Stimulated activated naive CD8-positive, alpha-beta T cell treated with anti-CD3 and anti-CD28 coated beads, Interleukin-15, Interleukin-2, amounts not matched to agents 100 ng/mL and 50 ng/mL, for 24 hours (primary cell): ENCODE data around the gene TMEM182.

Experiments used
- H3K27ac Mint-ChIP-seq: one replicate; pipeline ENCODE4 v1.8.0; 2021; ENCODE audit warnings: mild to moderate bottlenecking, mixed read lengths
- H3K27me3 Mint-ChIP-seq: one replicate; pipeline ENCODE4 v1.8.0; 2021; ENCODE audit warnings: mixed read lengths
- H3K36me3 Mint-ChIP-seq: one replicate; pipeline ENCODE4 v1.8.0; 2021; ENCODE audit warnings: low read depth, mixed read lengths
- H3K4me1 Mint-ChIP-seq: one replicate; pipeline ENCODE4 v1.8.0; 2021; ENCODE audit warnings: low read depth, mixed read lengths
- H3K4me3 Mint-ChIP-seq: one replicate; pipeline ENCODE4 v1.8.0; 2021; ENCODE audit warnings: mild to moderate bottlenecking, mixed read lengths
- H3K9me3 Mint-ChIP-seq: one replicate; pipeline ENCODE4 v1.8.0; 2021; ENCODE audit warnings: mixed read lengths

TMEM182 gene

DNA sequence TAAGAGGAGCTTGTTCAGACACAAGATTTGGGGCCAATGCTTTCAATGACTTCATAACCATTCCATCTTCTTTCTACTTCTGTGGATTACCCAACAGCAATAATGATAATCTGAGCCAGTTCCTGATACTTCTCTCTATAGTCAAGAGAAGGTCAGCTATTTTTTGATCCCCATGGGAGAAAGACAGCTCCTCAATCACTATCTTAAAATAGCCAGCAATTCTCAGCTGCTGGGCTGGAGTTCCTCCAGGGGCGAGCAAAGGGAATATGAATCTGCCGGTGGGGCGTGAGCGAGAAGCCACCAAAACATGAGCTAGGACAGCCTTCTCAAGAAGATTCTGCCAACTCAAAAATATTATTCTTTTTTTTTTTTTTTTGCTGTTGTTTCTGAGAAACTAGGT is at the start of gene TMEM182:
Gene TMEM182 (plus strand): TSS at position 269 of the 400 bp plus-strand sequence. CDS start 187 bp downstream, outside the sequence.
- Mint-ChIP-seq H3K36me3 (peaks cover 16% of the 10 kb centered on the region), H3K27ac (no peak within 1 kb of the TSS), H3K4me1 (no peaks in the 10 kb centered on the region), H3K9me3 (no peaks in the 10 kb centered on the region), H3K27me3 (no peaks in the 10 kb centered on the region), H3K4me3 (no peak within 1 kb of the TSS)

DNA sequence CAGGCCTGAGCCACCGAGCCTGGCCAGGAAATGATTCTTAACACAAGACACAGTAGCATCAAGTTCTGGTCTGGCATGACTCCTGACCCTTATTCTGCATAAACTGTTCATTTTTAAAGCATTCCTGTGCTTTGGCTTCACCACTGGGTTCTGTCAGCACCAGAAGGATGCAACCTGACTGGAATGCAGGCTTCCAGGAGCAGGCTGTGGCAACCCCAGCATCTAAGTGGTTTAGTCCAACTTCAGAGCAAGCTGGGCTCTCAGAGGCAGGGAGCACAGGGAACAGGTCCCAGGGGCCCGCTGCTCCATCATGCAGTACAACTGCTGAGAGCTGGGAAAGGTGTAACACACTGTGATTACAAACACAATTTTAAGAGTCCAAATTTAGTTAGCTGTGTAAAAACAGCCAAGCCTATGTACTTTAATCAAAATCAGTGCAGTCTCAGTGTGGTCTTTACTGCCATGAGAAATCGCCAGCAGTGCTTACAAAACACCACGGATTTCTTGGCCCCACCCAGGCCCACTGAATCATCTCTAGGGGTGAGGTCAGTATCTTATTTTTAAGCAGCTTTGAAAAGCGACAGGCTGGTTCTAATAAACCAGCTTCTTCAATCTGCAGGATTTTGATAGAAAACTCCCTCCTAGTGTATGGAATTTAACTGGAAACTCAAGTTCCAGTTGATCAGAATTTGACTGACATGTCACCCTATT is 44.4 kb upstream of the TMEM182 start:
- Mint-ChIP-seq H3K4me1 (no peaks in the 10 kb centered on the region), H3K4me3 (no peak overlapping the region), H3K9me3 (no peaks in the 10 kb centered on the region), H3K27ac (no peak overlapping the region), H3K36me3 (peaks cover 44% of the 10 kb centered on the region), H3K27me3 (no peaks in the 10 kb centered on the region)

DNA sequence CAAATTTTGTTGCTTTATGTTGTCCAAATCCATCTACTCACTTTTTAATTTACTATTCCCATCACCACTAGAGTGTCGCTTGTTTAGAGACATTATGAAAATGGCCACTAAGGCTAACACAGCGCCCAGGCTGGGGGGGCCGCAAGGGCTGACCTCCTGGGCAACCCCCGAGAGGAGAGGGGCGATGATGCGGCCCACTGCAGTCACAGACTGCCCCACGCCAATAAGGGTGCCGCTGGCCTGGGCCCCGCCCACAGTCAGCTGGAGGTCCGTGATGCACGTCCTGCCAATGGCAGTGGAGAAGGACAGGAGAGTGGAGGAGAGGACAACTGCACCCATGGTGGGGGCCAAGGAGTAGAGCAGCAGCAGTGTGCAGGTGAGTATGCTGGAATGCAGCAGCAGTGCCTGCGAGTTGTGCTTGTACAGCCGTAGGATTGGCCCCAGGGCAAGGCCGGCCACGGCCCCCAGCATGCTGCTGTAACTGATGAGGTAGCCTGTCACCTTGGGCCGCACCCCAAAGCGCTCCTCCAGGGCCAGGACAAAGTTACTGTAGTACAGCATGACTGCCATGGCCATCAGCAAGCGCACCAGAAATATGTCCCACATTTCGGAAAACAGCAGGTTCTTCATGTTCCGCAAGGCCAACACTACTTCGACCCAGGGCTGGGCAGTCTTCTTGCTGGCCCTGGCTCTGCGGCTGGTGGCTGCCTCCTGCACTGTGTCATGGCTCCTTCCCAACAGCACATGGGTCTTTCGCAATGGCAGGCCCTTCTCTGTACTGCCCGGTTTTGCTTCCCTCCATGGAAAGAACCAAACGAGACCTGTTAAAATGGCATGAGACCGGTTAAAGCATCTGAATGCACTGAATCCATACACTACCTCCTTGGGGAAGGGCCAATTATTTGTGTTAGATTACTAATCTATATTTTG is 43.2 kb upstream of the TMEM182 start:
- Mint-ChIP-seq H3K4me3 (no peak overlapping the region), H3K9me3 (no peaks in the 10 kb centered on the region), H3K4me1 (no peaks in the 10 kb centered on the region), H3K27ac (no peak overlapping the region), H3K36me3 (peaks cover 55% of the 10 kb centered on the region), H3K27me3 (no peaks in the 10 kb centered on the region)

- Mint-ChIP-seq H3K27ac (no peak overlapping the region), H3K4me1 (no peaks in the 10 kb centered on the region), H3K27me3 (no peaks in the 10 kb centered on the region), H3K9me3 (no peaks in the 10 kb centered on the region), H3K4me3 (no peak overlapping the region), H3K36me3 (peaks cover 73% of the 10 kb centered on the region)
Measured at GRCh38 chr2:102724016-102724490, 37.8 kb upstream of the TMEM182 start.

- H3K4me3 Mint-ChIP-seq: no peak overlapping the region
- no peak overlapping the region for H3K27ac Mint-ChIP-seq
- no peaks in the 10 kb centered on the region for H3K27me3 Mint-ChIP-seq
- H3K9me3 Mint-ChIP-seq: no peaks in the 10 kb centered on the region
- H3K36me3 Mint-ChIP-seq: peaks cover 70% of the 10 kb centered on the region
- H3K4me1 Mint-ChIP-seq: no peaks in the 10 kb centered on the region
Measured at GRCh38 chr2:102724553-102724952, 37.3 kb upstream of the TMEM182 start.

DNA sequence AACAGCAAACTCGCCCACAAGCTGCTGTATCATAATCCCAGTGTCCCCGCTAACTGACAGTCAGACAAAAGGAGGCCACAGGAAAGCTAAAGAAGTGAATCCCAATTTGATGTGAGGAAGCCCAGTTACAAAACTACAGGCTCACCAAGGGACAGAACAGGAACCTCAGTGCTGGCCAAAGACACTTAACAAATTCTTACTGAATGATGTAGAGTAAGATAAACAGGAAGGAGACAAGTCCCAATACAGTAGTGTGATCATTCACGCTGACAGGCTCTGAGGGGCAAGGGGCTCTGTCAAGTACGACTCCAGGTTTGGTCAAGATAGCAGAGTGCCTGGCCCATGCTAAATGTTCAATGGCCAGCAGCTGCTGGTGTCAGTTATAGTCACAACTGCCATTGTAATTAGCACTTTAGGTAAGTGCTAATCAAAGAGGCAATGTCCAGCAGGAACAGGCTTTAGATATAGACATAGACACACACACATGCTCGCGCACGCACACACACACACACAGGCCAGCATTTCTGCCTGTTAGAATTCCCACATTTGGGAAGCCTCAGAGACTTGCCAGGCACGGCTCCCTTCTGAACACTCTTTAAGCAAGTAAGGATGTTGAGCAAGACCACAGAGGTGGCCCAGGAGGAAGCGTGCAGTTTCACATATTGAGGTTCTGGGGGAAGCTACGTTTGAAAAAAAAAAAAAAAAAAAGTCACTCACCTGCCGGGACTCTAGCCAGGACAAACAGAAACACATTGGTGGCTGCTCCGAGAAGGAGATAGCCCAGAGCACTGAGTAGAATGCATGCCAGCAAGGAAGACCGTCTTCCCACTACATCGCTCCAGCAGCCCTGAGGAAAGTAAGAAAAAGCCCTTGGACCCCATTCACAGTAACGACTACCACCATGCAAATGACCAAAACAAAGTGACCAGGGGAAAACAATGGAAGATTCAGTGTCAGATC is 35.4 kb upstream of the TMEM182 start:
- Mint-ChIP-seq H3K27ac (no peak overlapping the region), H3K36me3 (peaks cover 58% of the 10 kb centered on the region), H3K27me3 (no peaks in the 10 kb centered on the region), H3K4me1 (no peaks in the 10 kb centered on the region), H3K9me3 (no peaks in the 10 kb centered on the region), H3K4me3 (no peak overlapping the region)

DNA sequence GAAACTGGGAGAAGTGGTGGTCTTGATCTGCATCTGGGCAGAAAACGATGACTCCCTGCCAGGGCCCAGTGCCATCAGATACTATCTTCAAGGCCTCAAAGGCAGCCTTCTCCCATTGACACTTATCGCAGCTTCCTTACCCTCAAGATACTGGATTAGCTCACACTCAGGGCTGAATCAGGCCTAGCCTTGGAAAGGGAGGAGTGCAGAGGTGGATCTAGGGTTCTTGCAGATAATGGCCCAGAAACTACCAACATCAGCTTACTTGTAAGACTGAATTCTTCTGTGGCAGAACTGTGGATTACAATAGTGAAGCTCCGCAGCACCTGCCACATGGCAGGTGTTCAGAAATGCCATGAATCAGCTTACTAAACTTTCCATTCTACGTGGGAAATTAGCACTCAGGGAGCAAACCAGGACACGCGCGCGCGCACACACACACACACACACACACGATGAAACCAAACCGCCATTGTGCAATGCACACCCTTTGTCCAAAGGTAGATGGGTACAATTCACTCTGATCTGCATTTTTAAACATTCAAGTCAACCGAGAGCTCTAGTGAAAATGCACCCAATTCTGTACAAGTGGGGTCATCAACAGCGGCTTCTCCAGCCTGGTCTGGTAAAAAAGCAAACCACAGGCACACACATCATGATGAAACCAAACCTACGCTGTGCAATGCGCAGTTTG is 26.3 kb upstream of the TMEM182 start:
- Mint-ChIP-seq H3K36me3 (peaks cover 16% of the 10 kb centered on the region), H3K27me3 (no peaks in the 10 kb centered on the region), H3K4me1 (peaks cover 38% of the 10 kb centered on the region), H3K27ac (peak overlapping the region; percentile 84), H3K9me3 (no peaks in the 10 kb centered on the region), H3K4me3 (peak overlapping the region; percentile 92)

GRCh38 chr2:102736110-102736409 is 25.8 kb upstream of the TMEM182 start:
- Mint-ChIP-seq H3K27me3 (no peaks in the 10 kb centered on the region), H3K9me3 (no peaks in the 10 kb centered on the region), H3K27ac (peak overlapping the region; percentile 84), H3K4me1 (peaks cover 38% of the 10 kb centered on the region), H3K4me3 (peak overlapping the region; percentile 92), H3K36me3 (peaks cover 11% of the 10 kb centered on the region)

- Mint-ChIP-seq H3K9me3 (no peaks in the 10 kb centered on the region), H3K27ac (peak overlapping the region; percentile 84), H3K4me3 (peak overlapping the region; percentile 92)
Measured at GRCh38 chr2:102736410-102737409, 25.1 kb upstream of the TMEM182 start.

GRCh38 chr2:102737431-102737830 is 24.4 kb upstream of the TMEM182 start:
- Mint-ChIP-seq H3K4me3 (peak overlapping the region; percentile 92), H3K36me3 (no peaks in the 10 kb centered on the region), H3K9me3 (peaks cover 4% of the 10 kb centered on the region), H3K4me1 (peaks cover 38% of the 10 kb centered on the region), H3K27ac (peak overlapping the region; percentile 84), H3K27me3 (no peaks in the 10 kb centered on the region)

More at GRCh38 chr2:102736410-102737409, 25.1 kb upstream of the TMEM182 start:
- Mint-ChIP-seq H3K27me3 (no peaks in the 10 kb centered on the region), H3K4me1 (peaks cover 38% of the 10 kb centered on the region), H3K36me3 (peaks cover 5% of the 10 kb centered on the region)

GRCh38 chr2:102743259-102743658 is 18.6 kb upstream of the TMEM182 start:
- Mint-ChIP-seq H3K27ac (no peak overlapping the region), H3K4me1 (no peaks in the 10 kb centered on the region), H3K27me3 (no peaks in the 10 kb centered on the region), H3K4me3 (no peak overlapping the region), H3K36me3 (peaks cover 4% of the 10 kb centered on the region), H3K9me3 (peaks cover 10% of the 10 kb centered on the region)

DNA sequence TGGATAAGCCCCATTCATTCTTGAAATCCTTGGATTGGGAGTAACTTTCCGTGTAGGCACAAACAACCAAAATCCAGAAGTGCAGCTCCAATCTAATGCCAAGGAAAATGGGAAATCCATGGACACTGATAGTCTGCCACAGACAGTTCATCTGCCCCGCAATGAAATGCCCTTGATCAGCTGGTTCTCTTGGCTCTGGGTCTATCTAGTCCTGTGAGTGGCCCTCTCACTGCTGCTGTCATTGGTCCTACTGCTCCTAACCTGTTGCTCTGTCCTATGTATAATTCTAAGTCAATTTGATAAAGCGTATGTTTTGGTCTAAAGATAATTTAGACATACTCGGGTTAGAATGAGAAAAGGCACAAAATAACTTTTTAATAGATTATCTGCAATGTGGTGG is 13.7 kb upstream of the TMEM182 start:
- H3K9me3 Mint-ChIP-seq: peaks cover 6% of the 10 kb centered on the region
- no peak overlapping the region for H3K27ac Mint-ChIP-seq
- peaks cover 4% of the 10 kb centered on the region for H3K36me3 Mint-ChIP-seq
- no peaks in the 10 kb centered on the region for H3K27me3 Mint-ChIP-seq
- H3K4me1 Mint-ChIP-seq: no peaks in the 10 kb centered on the region
- H3K4me3 Mint-ChIP-seq: no peak overlapping the region

- H3K4me1 Mint-ChIP-seq: no peaks in the 10 kb centered on the region
- peaks cover 2% of the 10 kb centered on the region for H3K9me3 Mint-ChIP-seq
- no peak overlapping the region for H3K27ac Mint-ChIP-seq
- no peaks in the 10 kb centered on the region for H3K27me3 Mint-ChIP-seq
- no peak overlapping the region for H3K4me3 Mint-ChIP-seq
- peaks cover under 1% of the 10 kb centered on the region for H3K36me3 Mint-ChIP-seq
Measured at GRCh38 chr2:102749938-102750337, 11.9 kb upstream of the TMEM182 start.
